GM19025 (cell line): Measurements from ENCODE around the gene FRY.

Experiments
- ATAC-seq: cut with Tn5 transposase; IDR thresholded peaks from one replicate; pipeline ENCODE4 v1.9.1; 2021; ENCODE audit warnings: mild to moderate bottlenecking, low read depth, moderate library complexity; ENCODE audit not compliant: unreplicated experiment

The FRY gene

DNA sequence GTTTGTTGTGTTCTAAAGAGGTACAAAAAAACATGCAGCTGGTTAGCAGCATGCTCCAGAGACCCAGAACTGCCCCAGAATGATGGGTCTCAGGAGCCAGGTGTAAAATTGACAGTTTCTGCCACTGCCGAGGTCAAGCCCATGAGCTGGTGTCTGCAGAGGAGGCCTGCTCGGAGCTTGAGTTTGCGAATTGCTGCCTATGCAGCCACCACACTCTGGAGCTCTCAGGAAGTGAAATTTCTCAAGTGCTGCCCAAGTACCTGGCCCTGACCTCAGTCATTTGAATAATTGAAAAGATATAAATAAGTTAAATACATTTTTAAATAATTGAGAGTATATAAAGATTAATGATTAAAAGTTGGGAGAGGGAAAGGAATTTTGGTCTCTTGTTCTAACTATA is 217.2 kb downstream of the FRY start:
- peak; percentile 60 for ATAC-seq

DNA sequence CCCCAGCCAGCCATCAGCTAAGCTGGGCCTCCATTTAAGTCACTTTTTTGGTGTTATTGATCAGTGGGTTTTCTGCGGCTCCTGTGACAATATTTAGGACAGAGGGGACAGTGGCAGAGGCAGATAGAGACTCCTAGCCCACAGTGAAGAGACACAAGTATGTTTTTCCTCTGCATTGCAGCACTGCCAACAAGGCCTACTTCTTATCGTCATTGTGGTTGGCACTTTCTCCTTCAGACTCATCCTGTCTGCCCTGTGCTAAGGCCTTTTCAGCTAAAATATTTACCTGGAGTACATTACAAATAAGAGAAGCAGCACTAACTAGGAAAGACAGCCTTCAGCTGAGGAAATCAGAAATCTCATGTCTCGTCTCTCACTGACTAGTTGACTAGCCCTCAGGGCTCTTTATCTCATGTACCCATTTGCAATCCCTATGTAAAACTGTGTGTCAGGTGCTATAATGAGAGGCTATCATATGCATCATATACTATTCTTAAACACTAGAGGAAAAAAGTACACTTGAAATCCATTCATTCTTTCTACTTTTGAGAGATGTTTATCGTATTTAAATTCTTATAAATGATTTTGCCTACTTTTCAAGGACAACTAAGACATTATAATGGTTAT is 221.4 kb downstream of the FRY start:
- ATAC-seq: no peak

DNA sequence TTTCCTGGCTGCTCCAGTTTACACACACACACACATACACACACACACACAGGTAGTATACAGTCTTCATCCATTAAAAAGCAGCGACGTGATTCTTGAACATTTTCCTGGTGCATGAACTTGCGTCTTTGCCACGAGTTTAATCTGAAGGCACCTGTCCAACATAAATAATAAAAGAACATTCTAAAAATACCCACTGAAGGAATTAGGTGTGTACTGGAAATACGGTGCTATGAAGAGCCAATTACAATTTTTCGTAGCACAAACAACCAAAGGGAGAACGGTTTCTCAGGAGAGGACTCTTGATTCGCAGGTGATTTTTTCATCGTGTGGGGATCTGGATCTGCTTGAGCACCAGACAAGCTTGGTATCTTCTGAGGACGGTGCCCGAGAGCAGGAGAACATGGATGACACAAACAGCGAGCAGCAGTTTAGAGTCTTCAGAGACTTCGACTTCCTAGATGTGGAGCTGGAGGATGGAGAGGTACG is 222.4 kb downstream of the FRY start:
- ATAC-seq: no peak

DNA sequence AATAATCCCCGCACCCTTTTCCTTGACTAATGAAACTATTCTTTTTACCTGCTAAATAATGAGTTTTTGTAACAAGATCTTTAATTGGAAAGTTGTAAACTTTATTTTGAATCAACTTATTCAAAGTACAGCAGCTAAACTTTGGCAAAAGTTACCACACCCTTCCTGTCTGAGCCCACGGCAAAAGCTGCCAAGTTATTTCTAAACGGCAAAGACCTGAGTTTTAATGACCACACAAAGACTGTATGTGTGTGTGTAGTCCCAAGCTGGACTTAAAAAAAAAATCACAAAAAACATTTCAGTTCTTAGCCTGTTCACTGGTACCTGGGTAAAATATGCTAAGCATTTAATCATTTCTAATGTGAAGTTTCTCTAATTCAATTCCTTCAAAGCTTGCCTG is 222.8 kb downstream of the FRY start:
- ATAC-seq: no peak

DNA sequence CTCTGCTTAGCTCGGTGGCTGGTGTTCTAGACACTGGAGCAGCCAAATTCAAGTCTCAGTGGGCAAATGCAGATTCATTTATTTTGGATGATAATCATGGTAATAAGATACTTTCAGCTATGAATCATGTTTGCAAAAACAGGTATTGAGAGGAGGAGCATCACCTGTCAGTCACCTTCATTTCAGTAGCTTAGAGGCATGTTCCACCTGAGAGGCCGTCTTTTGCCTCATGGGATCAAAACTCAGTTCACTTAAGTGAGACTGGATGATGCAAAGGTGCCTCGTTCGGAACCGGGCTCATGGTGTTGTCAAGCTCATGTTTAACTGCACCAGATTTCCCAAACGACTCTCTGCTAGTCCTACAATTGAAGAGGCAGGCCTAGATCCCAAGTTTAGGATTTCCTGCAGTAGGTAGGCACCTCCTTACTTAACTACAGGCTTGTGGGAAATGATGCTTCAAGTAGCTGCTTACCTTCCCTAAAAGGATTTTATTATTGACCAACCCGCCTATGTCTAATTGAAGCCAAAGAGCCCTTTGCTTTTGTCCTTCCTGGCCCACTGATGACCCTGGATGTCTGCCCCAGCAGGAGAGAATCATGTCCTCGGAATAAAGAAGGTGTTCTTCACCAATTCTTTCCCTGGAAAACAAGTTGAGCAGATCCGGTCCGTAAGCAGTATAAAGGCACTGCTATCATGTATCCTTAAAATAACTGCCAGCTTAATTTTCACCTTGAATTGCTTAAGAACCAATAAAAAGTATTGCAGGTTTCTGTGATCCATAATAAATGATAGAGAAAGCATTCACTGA is 223.5 kb downstream of the FRY start:
- ATAC-seq: no peak

DNA sequence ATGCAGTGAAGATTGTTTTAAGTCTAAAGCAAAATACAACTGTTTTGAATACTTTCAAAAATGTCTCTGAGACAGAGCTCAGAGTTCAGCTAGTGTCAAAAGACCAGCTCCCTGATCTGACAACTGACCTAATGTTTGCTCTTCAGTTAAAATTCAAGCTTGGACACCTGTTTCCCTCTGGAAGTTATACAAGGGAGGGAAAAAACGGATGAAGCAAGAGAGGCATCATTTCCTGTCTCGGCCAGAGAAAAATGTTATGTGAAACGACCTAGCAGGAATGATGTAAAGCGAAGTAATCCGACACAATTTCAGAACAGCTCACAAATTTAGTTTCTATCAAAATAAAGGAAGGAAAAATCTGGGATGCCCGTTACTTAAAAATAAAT is 224.1 kb downstream of the FRY start:
- ATAC-seq: no peak

DNA sequence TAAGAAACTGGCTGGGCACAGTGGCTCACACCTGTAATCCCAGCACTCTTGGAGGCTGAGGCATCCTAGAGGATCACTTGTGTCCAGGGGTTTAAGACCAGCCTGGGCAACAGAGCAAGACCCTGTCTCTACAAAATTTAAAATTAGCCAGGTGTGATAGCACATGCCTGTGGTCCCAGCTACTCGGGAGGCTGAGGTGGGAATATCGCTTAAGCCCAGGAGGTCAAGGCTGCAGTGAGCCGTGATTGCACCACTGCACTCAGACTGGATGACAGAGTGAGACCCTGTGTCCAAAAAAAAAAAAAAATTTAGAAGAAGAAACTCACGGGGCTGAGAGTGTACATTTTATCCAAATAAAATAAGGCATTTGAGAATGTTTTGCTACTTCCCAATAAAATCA is 224.7 kb downstream of the FRY start:
- ATAC-seq: no peak

DNA sequence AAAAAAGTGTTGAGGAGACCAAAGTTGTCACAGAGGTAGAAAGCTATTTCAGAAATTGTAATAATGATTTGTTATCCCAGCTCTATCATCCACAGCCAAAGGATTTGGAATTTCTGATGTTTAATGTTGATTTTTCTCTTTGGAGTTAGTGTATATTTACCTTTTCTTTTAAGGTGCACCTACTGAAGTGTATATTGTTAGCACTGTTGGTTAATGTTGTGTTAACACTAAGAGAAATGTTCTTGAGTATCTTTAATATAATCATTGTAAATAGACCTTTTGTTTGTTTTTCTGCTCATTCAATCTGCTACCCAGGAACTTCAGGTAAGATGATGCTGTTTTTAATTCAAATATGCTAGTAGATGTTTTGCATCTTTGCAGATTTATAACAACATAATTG is 226.1 kb downstream of the FRY start:
- no peak for ATAC-seq

DNA sequence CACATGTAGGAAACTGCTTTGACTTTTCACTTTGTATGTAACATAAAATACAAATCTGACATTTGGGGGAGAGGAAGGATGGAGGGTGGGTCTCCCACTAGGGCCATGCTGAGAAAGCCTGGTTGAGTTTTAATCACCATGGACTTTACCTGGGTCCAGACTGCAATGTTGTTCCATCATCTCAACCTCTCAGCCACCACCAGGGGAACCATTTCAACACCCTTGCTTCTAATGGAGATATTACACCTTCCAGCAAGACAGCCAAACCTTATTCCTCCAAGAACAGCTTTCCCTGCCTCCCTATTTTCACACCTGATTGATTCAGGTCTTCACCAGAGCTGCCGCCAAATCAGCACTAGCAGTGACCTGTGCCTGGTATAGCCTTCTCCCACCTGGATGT is 227.5 kb downstream of the FRY start:
- ATAC-seq: no peak

DNA sequence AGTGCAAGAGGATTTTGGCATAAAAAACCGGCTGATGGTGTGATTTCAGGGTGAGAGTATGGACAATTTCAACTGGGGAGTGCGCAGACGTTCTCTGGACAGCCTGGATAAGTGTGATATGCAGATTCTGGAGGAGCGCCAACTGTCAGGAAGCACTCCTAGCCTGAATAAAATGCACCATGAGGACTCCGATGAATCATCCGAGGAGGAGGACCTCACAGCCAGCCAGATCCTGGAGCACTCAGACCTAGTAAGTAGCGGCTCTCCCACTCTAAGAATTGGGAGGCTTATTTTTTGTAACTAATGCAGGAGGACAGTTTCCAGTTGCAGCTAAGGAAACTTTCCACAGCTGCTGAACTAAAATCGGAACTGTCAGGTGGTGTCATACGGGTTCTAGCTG is 230.0 kb downstream of the FRY start:
- ATAC-seq: no peak

DNA sequence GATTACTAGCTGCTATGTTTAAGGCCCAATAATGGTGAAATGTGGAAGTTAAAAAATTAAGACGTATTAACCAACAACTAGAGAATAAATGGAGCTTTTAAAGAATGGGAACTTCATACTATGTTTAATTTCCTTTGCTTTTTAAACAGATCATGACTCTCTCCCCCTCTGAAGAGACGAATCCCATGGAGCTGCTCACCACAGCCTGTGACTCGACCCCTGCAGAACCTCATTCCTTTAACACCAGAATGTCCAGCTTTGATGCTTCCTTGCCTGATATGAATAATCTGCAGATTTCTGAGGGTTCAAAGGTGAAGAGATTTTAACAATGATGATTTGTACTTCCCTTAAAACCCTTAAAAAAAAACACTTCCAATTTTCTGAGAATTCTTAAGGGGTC is 230.6 kb downstream of the FRY start:
- no peak for ATAC-seq

DNA sequence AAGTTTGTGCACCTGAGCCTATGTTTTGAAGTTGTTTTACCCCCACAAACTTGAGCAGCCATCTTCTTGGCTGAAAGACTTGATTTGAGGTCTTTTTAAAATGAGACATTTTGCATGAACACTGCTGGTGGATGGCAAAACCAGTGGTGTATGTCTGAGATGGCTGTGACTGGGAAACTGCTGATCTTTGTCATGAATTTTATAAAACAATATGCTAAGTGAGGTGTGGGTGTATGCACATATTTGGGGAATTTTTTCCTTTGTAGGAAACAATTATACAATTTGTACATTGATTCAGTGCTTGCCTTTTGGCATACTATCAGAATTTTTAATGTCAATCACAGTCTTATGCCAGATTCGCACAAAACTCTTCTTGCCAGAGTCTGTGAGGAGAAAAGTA is 231.0 kb downstream of the FRY start:
- ATAC-seq: no peak

DNA sequence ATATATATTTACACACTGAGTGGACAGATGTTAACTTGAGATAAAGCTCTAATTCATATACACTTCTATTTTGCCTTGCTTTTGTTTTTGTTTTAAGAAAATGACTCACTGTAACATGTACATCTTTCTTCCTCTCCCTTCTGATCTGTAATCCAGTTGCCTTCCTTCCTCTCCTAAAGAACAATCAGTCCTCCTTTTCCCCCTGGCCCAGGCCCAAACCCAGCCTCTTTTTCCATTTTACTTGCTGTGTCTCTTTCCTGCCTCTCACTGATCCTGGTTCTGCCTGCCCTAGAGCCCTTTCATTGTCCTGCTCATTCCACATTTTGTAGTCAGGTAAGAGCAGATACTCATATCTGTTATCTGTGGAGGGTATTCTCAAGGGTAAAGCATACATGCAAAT is 232.8 kb downstream of the FRY start:
- no peak for ATAC-seq

DNA sequence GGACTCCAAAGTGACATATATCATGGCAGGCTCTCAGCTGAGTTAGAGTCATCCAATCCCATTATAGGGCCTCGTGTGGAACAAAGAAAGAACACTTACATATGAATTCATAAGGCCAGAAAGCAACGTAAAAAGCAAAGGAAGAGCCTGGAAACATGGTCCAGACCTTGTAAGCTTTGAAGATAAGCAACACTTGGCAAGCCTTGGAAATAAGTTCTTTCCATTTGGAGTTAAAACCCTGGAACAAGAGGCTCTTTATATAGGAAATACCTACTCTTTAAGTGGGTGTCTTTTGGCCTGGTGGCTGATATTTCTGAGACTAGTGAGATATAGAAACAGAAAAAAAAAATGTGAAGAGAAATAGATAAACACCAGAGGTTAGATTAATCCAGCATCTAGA is 234.2 kb downstream of the FRY start:
- ATAC-seq: no peak

DNA sequence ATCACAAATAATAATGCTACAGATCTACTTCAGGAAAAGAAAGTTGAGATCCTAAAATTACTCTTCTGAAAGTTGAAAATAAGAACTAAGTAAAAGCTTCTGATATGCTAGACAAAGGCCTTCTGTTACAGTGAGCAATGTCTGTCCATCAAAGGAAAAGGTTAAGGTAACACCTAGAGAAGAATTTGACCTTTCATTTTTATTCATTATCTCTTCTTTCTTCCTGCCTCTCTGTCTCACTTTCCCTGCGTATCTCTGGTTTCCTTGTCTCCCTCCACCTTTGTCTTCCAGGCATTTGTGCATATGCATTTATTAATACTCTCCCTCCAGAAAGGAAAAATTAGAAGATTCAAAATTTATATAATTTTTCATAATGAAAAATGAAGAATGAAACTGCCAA is 234.6 kb downstream of the FRY start:
- no peak for ATAC-seq

DNA sequence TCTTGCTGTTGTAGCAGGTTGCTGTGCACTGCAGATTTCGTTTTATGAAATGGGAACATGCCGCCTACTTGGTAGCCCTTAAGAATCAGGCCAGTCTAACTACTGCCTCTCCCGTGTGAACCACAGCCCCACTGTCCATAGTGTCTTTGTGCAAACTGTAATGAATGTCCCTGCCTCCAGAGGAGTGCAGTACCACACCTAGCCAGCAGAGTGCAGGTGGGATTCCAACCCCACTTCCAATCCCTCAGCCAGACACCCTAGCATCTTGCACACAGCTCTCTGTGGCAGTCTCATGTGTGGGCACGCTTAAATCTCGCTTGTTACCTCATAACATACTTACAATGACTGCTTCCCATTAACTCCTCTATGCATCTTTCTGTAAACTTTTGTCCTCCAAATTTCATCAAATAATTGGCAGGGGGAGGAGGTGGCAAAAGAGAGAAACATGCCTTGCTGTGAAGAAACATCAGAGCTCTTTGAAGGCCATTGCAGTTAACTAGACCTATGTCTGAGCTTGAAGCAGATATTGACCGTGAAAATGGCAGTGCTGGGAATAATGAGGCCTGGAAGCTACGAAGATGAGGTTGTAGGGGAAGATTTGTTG is 236.4 kb downstream of the FRY start:
- ATAC-seq: no peak

DNA sequence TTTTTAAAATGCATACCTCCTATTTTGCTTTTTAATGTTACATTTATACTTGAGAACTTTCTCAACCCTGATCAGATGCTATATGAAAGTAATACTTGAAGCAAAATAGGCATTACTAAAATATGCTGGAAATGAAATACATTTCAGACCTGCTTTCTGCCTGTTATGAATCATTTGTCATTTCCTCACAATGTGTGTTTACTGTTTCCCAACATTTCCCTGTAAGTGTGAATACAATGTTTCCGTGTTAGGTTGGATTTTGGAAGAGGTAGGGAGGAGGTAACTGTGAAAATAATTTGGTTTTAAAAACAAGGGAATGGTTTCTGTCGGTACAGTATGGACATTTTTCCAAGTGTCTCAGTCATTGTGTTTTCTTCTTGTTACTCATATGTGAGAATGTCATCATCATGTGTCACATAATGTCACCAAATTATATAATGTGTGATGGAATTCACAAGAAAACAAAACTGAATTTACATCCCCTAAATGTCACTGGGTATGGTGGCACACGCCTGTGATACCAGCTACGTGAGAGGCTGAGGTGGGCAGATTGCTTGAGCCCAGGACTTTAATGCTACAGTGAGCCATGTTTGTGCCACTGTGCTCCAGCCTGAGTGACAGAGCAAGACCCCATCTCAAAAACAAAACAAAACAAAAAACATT is 240.6 kb downstream of the FRY start:
- no peak for ATAC-seq

DNA sequence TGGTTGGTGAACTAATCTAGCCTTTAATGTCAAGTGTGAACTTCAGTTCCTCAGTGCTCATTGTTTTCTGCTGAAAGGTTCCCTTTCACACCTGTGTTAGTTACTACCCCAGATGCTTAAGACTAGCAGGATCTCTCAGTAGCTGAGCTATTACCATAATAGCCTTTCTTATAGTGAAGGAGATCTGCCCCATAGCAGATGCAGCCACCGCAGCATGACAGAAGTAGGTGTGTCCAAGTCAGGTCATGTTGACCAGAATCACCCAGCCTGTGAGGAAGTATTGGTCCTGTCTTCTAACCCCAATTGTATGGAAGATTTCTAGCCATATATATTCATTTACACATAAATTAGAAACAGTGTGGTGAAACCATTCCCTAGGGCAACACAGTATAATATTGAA is 246.3 kb downstream of the FRY start:
- ATAC-seq: no peak

DNA sequence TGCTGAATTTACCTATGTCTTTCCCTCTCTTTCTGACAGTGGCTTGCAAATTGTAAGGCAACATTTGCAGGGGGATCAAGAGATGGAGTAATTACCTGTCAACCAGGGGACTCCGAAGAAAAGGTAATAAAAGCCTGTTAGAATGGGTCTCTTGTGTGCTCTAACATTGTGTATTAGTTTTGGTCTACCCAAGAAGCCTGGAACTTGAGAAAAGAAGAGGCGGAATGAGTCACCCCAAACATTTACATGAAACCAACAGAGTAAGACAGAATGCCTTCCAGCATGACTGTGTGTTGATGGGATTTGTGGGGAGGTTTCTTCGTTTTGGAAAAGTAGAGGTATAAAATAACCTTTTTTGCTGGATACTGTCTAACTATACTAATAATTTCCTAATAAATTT is 246.9 kb downstream of the FRY start:
- no peak for ATAC-seq

DNA sequence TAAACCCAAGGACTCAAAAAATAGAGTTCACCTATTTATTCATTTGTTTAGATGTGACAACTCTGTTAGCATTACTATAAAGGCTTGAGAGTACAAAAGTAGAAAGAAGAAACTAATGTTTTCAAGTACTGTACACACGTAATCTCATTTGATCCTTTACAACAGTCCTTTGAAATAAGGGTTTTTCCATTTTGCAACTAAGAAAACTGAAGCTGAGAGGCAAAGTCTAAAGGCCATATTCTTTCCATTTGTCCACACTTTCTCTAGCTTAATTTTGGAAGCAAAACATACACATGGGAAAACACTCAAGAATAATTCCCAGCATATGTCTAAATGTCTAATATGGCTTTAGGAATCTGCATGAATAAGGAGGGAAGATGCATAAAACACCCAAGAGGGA is 249.5 kb downstream of the FRY start:
- ATAC-seq: no peak

DNA sequence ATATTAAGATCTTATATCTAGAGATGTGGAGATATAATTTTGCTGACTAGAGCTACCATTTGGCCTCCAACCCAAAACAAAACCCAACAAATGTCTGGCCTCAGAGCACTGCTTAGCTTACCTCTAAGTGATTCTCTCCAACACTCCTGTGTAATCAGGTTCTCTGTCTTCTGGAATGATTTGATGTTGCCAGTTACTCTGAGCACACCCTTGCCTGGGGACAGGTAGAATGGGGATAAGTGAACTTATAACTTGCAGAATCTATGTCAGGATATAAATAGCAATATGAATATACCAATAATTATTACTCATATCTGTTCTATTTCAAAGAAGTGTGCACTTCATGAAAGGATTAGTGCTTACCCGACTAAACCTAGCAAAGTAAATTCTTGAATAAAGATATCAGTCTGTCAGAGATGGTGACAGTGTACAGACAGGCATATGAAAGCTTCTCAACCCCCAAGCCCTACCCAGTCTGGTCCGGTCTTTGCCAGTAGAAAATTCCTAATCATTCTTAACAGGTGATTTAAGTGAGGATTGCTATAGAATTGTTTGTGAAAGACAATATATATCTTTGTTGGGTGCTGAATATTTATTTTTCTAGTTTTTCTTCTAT is 250.6 kb downstream of the FRY start:
- ATAC-seq: no peak
